NCI-H1092 treated with DMSO at 0.1 percent for 48 hours (cell line): ENCODE measurements around the gene COG5.

Source experiments
- DNase-seq: peaks from one replicate; lab custom pipeline; 2025; lab: John Stamatoyannopoulos, UW

COG5 gene

DNA sequence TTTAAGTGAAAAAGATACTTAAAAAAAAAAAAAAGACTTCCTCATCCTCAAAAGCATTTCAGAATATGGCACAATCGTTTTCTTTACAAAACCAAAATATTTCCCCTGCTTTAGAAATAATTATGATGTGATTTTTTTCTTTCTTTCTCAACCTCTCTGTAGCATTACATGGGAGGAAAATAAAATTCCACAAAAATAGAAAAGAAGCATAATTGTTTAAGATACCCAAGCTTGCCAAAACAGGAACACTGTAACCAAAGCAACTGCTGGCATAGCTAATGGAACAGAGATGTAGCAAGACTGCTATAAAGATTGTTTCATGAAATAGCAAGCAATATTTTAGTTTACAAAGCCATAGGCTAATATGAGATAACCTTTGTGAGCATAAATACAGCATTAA lies 169.4 kb downstream of the COG5 start:
- DNase-seq: no peak

- no peak for DNase-seq
Measured at GRCh38 chr7:107392830-107393229, 170.9 kb downstream of the COG5 start.

DNA sequence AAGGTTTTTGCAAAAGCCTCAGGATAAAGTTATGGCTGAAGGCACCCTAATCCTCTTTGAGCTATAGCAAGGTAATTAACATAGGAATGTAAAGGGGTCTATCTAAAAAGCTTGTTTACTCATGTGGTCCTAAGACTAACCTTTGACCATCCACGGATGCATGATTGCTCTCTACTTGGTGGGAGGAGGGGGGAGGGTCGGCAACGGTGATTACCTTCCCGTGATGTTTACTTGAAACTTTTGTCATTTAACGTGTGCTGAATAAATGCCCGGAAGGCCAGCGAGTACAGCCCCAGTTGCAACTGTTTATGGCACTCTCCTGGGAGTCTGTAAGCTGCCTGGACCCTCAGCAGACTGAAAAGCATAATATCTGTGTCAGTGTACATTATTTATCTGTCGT lies 172.8 kb downstream of the COG5 start:
- DNase-seq: no peak

- no peak for DNase-seq
Measured at GRCh38 chr7:107388604-107389003, 175.1 kb downstream of the COG5 start.

DNA sequence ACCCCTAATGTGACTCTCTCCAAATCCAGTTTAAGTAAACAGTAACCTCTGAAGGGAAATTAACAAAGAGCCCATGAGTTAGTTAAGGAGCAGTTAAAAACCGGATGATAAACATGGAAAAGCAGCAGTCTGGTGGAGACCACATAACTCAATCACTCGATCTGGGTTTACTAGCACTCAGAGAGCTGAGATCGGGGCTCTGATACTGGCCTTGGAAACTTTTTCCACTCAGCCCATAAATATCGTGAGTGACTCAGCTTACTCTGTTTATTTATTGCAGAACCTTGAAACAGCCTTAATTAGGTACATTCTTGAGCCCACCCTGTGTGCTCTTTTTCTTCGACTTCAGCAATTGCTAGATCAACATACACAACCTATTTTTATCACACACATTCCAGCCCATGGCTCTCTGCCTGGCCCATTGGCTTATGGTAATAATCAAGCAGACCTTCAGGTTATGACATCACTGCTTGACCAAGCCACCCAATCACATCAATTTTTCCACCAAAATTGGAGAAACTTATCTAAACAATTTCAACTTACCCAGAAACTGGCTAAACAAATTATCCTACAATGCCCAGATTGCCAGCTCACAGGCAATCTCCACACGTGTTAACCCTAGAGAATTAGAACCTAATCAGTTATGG lies 176.0 kb downstream of the COG5 start:
- DNase-seq: no peak

GRCh38 chr7:107387128-107387527 lies 176.6 kb downstream of the COG5 start:
- DNase-seq: no peak

- DNase-seq: no peak
Measured at GRCh38 chr7:107386548-107387102, 177.1 kb downstream of the COG5 start.

GRCh38 chr7:107384025-107384424 lies 179.7 kb downstream of the COG5 start:
- DNase-seq: no peak

- no peak for DNase-seq
Measured at GRCh38 chr7:107383203-107383602, 180.5 kb downstream of the COG5 start.

DNA sequence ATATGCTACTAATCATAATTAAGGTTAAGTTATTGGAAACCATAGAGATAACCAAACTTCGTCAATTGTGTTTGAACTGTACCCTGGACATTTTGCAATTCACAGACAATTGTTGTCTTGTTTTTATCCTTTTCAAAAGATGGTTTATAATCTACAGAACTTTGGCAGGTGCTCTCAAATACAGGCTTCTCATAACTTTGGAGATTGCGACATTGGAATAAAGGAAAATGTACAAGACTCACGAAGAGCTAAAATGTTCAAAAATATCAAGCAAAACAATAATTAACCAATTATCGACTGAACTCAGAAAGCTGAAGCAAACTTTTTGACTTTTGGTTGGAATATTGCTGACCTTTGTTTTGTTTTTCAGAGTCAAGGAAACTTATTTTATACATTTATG lies 182.3 kb downstream of the COG5 start:
- DNase-seq: no peak

- DNase-seq: no peak
Measured at GRCh38 chr7:107373354-107373753, 190.4 kb downstream of the COG5 start.

DNA sequence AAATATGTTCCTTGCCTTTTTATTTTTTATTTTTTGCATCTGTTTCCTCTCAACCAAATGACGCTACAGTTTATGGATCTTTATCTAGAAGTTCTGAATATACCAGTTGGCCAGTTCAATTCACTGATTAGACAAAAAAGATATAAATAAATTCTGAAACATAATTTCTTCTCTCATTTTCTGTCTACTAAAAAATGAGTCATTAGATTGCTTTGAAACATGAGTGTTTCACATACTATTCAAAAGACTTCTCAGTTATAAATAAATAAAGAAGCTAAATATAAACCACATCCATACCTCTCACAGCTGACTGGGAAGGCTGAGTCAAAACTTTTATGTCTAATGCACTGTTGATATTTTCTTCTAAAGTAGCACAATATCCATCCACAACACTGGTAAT lies 191.4 kb downstream of the COG5 start:
- no peak for DNase-seq

GRCh38 chr7:107370816-107371215 lies 192.9 kb downstream of the COG5 start:
- no peak for DNase-seq

DNA sequence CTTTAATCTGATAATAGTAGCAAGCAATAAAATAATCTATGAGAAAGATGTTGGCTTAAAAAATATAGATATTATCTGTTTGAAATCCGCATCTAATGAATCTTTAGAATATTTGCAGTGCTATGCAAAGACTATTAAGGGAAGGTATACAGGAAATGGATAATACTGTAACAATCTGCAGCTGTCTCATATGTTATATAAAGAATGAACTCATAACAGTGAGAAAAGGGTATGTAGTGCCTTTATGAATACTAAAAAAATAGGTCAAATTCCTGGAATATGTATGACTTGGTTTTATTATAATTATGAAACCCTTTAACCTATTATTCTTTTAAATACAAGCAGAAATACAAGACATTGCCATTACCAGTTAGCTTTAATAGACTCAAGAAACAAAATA lies 198.9 kb downstream of the COG5 start:
- no peak for DNase-seq

- no peak for DNase-seq
Measured at GRCh38 chr7:107359520-107360316, 204.0 kb downstream of the COG5 start.

DNA sequence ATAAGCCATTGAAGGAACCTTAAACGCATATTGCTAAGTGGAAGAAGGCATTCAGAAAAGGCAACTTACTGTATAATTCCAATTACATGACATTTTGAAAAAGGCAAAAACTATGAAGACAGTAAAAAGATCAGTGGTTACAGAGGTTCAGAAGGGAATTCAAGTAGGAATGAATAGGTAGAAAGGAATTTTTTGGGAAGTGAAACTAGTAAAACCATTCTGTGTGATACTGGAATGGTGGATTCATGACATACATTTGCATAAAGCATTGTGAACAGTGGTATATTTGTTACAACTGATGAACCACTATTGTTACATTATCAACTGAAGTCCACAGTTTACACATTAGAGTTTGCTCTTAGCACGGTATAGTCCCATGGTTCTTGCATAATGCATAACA lies 208.1 kb downstream of the COG5 start:
- DNase-seq: no peak

DNA sequence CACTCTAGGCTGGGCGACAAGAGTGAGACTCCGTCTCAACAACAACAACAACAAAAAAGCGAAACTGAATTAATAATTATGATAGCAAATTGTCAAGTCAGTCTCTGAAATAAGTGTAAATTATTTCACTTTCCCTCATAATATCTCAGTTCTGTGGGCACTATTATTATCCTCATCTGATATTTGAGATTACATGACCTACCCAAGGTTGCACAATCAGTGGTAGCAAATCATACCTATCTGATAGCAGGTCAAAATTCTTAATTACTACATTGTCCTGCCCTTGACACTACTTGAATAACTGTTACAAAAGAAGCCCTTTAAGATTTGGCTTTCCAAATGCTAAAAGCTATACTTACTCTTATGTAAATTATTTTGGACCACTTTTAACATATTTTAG lies 209.1 kb downstream of the COG5 start:
- DNase-seq: no peak

- DNase-seq: no peak
Measured at GRCh38 chr7:107353701-107354100, 210.0 kb downstream of the COG5 start.

DNA sequence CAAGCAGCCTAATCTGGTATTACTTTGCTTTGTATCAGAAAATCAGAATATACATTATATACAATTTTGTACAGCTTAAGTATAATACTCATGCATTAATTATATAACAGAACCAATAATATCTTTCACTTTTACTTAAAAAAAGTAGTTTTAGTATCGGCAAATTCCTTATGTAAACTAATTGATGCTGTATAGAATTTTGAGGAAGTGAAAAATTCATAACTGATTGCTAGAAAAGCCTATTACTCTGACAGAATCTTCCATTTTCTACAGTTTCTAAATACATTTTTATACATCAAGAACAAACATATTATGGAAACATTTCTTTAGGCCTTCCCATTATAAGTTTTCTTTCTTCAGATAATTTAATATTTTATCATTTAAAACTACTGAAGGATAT lies 217.8 kb downstream of the COG5 start:
- DNase-seq: no peak

DNA sequence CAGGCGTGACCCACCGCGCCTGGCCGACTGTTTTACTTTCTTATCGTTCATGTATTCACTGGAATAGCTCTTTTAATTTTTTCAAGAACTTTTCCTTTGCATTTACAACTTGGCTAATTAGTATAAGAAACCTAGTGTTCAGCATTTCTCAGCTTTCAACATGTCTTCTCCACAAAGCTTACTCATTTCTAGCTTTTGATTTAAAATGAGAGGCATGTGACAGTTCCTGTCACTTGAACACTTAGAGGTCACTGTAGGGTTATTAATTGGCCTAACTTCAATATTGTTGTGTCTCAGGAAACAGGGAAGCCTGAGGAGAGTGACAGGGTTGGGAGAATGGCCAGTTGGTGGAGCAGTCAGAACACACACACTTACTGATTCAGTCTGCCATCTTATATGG lies 218.9 kb downstream of the COG5 start:
- DNase-seq: no peak

DNA sequence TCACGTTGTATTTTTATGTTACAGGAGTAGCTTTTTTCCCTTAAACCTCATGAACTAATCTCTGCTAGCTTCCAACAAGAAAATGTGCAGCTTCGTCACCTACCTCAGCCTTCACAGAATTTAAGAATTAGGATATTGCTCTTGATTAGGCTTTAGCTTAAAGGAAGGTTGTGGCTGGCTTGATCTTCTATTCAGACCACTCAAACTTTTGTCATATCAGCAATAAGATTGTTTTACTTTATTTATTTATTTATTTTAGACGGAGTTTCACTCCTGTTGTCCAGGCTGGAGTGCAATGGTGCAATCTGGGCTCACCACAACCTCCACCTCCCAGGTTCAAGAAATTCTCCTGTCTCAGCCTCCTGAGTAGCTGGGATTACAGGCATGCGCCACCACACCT lies 219.4 kb downstream of the COG5 start:
- DNase-seq: no peak

GRCh38 chr7:107338080-107338479 lies 225.6 kb downstream of the COG5 start:
- DNase-seq: no peak

GRCh38 chr7:107332488-107333269 lies 231.0 kb downstream of the COG5 start:
- DNase-seq: no peak
